Stimulated activated naive CD4-positive, alpha-beta T cell (primary cell): ENCODE results near the gene MMP25.
"Not testable (repeated sequence)": the region's sequence is repeated elsewhere in the genome, so short reads cannot be mapped to it uniquely, and the experiment has no call there.

Experiments
- DNase-seq, 6 experiments: peaks; one replicate each; lab custom pipeline; 2025; lab: John Stamatoyannopoulos, UW

Gene MMP25

DNA sequence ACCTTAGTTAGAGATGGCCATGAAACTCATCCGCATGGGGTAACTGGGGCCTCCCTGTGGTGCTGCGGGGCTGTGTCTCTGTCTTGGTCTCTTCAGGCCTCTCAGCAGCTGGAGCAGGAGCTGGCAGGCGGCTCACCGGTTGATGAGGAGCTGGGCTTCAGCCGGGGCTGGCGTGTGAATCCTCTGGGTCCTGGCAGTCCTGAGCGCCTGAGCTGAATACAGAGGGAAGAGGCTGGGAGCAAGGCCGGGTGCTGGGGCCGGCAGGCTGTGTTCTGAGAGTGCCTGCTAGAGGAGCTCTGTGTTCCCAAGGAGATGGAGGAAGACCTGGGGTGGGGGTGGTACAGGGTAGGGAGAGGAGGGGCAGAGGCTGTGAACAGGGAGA is 9.4 kb downstream of the MMP25 start:
- DNase-seq: not testable (repeated sequence)

DNA sequence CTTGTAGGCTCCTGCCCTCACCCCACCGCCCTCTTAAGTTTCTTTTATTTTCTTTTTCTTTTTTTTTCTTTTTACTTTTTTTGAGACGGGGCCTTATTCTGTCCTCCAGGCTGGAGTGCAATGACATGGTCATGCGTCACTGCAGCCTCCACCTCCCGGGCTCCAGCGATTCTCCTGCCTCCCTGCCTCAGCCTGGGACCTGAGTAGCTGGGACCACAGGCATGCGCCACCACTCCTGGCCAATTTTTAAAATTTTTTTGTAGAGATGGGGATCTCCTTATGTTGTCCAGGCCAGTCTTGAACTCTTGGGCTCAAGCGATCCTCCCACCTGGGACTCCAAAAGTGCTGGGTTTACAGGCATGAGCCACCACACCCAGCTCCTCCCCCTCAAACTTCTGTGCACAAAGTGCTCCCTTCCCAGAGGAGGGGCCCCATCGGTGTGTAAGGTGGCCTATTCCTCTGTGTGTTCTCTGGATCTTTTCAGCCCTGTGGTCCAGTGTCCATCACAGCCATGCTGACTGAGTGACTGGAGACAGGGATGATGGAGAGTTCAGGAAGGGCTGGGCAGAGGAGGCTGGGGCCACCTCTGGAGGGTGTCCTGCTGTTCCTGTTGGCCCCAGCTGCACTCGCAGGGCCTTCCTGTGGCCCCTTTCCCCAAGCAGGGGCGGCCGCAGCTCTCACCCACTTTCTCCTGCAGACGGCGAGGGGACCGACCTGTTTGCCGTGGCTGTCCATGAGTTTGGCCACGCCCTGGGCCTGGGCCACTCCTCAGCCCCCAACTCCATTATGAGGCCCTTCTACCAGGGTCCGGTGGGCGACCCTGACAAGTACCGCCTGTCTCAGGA is 10.2 kb downstream of the MMP25 start:
- no peak for DNase-seq

DNA sequence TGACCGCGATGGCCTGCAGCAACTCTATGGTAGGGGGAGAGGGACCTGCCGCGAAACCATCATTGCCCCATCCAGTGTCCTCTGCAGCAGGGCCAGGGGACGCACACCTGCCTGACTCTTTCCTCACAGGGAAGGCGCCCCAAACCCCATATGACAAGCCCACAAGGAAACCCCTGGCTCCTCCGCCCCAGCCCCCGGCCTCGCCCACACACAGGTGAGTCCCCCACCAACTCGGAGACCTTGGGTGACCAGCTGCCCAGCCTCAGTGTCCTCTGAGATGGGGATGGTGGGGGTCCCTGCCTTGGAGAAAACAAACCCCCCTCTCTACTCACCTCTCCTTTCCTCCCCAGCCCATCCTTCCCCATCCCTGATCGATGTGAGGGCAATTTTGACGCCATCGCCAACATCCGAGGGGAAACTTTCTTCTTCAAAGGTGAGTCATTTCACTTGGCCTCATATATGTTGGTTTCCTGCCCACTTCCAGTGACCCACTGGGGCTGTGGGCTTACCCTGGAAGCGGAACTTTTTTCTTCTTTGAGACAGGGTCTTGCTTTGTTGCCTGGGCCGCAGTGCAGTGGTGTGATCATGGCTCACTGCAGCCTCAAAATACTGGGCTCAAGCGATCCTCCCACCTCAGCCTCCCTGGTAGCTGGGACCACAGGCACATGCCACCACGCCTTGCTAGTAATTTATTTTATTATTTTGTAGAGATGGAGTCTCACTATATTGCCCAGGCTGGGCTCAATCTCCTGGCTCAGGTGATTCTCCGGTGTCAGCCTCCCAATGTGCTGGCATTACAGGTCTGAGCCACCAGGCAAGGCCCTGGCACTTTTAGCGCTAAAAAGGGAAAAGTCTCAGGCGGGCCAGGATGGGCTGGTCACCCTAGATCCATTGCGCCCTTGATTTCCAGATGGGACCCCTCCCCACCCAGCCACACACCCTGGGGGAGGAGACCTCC is 11.1 kb downstream of the MMP25 start:
- DNase-seq: no peak

DNA sequence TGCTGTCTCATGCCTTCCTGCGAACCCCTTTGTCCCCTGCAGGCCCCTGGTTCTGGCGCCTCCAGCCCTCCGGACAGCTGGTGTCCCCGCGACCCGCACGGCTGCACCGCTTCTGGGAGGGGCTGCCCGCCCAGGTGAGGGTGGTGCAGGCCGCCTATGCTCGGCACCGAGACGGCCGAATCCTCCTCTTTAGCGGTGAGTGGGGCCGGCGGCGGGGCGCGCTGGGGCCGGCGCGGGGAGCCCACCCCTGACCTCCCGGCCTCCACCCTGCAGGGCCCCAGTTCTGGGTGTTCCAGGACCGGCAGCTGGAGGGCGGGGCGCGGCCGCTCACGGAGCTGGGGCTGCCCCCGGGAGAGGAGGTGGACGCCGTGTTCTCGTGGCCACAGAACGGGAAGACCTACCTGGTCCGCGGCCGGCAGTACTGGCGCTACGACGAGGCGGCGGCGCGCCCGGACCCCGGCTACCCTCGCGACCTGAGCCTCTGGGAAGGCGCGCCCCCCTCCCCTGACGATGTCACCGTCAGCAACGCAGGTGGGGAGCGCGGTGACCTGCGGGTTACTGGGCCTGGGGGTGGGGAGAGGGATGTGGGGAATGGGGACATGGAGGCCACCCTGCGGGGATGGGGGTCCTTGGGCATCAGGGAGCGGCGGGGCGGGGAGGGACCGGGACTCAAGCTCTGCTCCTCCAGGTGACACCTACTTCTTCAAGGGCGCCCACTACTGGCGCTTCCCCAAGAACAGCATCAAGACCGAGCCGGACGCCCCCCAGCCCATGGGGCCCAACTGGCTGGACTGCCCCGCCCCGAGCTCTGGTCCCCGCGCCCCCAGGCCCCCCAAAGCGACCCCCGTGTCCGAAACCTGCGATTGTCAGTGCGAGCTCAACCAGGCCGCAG is 12.0 kb downstream of the MMP25 start:
- DNase-seq: peak in 5 of 6 experiments; percentile 24 to 52 (median 49)

DNA sequence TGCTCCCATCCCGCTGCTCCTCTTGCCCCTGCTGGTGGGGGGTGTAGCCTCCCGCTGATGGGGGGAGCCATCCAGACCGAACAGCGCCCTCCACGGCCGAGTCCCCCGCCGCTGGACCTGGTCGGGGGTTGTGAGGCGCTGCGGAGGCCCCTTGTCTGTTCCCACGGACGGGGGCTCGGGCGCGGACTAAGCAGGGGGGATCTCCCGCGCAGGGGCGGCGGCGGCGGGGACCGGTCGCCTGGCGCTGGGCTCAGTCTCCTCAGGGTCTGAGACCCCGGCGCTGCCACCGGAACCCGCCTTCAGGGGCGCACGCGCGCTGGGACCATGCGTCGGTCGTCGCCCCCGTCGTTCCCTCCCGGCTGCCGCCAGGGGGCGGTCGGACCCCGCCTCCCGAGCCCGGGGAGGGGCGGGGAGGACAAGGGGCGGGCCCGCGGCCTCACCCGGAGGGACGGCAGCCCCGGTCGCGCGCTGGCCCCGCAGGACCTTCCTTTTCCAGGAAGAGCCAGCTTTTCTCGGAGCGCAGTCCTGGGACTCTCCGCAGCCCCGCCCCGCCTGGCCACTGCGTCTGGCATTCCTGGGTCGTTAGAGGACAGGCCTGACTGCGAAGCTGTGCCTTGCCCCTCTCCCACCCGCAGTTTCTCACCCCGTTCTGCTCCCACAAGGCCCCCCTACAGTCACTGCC is 12.8 kb downstream of the MMP25 start:
- DNase-seq: peak; percentile 68 to 89 (median 80)

DNA sequence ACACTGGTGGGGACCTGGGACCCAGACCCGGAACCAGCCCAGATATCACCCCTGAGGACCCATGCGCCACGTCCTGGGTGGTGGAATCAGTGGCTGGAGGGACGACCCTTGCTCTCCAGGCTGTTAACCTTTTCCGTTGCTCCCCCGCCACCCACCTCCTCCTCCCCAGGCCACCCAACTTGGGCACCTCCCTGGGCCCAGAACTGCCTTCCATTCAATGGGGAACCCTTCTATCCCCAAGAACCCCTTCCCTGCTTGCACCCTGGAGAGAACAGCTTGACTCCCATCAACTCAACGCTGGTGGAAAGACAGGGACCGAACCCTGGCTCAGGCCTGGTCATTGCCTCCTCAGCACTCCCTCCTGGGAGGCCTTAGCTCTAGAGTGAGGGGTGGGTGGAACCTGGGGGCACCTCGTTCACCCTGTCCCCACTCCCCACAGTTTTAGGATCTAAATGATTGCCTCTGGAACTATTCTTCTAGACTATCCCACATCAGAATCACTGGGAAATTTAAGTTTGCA is 13.4 kb downstream of the MMP25 start:
- DNase-seq: no peak

DNA sequence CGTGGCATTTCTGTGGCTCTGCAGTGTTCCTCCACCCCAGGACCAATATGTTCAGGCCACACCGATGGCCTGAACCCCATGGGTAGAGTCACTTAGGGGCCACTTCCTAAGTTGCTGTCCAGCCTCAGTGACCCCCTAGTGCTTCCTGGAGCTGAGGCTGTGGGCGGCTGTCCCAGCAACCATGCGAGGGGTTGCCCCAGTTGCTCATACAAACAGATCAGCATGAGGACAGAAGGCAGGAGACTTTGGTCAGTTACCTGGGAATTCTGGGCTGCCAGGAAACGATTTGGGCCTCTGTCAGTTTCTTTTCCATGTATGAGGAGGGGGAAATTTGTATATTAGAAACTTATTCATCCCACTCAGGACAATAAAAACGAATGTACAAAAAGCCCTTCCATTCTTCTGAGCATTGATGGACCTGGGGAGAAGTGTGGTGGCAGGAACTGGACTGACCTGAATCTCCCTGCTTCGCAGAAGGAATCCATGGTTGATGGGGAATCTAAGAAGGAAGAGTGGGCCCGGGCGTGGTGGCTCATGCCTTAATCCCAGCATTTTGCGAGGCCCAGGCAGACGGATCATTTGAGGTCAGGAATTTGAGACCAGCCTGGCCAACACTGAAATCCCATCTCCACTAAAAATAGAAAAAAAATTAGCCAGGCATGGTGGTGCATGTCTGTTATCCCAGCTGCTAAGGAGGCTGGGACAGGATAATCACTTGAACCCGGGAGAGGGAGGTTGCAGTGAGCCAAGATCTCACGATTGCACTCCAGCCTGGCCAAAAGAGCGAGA is 14.2 kb downstream of the MMP25 start:
- no peak for DNase-seq

DNA sequence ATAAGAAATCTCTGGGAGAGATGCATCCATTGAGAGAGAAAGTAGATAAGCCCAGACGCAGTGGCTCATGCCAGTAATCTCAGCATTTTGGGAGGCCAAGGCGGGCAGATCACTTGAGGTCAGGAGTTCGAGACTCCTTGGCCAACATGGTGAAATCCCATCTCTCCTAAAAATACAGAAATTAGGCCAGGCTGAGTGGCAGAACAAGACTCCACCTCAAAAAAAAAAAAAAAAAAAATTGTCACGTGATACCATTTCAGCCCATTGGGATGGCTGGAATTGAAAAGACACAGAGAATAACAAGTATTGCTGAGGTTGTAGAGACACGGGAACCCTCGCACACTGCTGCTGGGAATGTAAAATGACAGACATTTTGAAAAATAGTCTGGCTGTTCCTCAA is 16.2 kb downstream of the MMP25 start:
- DNase-seq: no peak

DNA sequence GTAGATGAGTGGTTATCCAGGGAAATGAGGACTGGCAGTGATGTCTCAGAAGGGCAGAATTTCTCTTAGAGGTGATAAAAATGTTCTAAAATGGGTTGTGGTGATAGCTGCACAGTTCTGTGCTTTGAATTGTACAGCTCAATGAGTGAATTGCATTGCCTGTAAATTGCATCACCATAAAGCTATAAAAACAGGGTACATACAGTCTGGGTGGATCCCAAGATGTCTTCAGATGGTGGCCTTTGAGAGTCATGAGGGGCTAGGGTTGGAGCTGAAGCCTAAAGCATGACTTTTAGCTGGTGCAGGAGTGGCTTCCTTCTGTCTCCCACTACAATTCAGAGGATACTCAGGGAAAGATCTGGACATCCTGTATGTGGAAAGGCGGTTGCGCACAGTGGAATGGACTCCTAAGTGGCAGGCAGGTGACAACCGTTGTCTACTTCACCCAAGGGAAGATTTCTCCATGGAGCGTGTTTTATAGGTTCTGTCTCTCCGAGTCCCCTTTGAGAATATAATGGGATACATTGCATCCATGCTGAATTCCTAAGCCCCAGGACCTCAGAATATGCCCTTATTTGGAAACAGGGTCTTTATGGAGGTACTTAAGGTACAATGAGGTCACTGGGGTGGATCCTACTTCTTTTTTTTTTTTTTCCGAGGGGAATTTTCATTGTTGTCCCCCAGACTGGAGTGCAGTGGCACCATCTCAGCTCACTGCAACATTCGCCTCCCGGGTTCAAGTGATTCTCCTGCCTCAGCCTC is 17.4 kb downstream of the MMP25 start:
- no peak for DNase-seq

DNA sequence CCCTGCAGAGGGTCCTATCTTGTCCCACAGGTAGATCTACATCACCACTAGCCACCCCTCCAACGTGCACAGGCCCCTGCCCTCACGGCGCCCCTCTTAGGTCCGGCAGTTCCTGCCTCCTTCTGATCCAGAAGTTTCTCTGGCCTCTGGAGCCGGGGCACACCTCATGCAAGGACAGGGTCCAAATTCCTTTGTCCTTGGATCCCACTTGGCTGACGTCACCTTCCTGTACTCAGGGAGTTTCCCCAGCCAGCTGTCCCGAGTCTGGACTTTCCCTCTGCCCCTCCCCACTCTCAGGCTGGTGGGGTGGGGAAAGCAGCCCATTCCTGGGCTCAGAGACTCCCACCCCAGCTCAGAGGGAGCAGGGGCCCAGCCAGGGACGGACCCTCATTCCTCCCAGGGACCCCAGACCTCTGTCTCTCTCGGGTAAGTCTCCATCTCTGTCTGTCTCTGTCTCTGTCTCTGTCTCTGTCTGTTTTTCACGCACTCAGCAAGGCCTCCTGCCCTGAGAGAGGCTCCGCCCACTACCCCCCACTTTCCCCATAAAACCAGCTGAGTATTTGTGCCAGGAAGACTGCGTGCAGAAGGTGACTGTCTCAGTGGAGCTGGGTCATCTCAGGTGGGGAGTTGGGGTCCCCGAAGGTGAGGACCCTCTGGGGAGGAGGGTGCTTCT is 18.8 kb downstream of the MMP25 start, which contains the start of gene IL32:
TSS of gene IL32 (plus strand) at position 572 of the 673 bp plus-strand sequence. CDS start 172 bp downstream, outside the sequence.
- DNase-seq: peak; percentile 42 to 66 (median 57)

DNA sequence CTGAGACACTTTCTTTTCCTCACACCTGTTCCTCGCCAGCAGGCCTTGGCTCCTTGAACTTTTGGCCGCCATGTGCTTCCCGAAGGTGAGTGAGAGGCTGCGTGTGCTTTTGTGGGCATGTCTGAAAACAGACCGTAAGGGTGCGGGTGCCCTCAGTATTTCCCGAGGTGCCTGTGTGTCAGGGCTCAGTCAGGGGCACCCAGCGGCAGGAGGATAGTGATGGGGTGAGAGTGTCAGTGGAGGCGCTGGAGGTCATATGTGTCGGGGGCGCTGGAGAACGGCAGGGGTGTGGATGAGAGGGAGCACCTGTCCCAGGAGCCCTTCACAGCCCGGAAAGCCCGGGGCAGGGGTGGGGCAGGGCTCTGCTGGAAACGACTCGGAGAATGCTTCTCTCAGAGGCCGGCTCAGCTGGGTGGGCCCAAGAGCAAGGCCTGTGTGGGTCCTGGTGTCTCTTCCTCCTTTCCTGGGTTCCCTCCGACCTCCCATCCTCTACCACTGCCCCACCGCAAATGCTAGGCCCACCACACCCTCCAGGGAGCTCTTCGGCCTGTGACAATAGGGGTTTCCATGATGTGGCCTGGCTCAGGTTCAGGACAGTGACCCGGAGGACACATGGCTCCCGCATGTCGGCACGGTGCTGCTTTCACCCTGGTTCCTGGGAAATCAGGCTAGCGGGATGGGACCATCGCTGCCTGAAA is 19.5 kb downstream of the MMP25 start:
- DNase-seq: peak in 4 of 6 experiments; percentile 18 to 66 (median 52)

DNA sequence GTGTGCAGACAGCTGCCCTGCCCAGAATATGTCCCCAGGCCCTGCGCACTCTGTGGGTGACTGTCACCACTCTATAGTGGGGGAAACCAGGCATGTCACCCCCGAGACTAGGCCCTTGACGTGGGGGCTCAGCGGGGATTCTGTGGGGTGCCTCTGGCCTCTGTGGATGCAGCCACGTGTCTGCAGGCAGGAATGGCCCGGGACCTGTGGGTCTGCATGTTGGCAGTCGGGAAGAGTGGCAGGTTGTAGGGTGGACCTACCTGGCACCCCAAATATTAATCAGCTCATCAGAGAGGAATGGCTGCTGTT is 20.0 kb downstream of the MMP25 start:
- DNase-seq: no peak

DNA sequence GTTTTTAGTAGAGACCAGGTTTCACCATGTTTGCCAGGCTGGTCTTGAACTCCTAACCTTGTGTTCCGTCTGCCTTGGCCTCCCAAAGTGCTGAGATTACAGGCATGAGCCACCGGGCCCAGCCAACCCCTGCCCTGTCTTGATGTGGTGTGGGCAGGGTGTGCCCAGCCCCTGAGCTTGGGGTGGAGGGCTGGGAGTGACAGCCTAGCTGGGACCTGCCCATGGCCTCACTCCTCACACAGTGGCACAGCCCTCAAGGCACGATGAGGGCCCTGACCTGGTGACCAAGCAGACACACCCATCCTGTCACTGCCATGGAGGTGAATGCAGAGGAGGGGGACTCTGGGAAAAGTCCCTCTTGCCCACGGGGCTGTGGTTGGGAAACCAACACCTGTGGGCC is 22.1 kb downstream of the MMP25 start:
- no peak for DNase-seq

DNA sequence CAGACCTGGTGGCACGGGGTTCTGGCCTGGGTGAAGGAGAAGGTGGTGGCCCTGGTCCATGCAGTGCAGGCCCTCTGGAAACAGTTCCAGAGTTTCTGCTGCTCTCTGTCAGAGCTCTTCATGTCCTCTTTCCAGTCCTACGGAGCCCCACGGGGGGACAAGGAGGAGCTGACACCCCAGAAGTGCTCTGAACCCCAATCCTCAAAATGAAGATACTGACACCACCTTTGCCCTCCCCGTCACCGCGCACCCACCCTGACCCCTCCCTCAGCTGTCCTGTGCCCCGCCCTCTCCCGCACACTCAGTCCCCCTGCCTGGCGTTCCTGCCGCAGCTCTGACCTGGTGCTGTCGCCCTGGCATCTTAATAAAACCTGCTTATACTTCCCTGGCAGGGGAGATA is 22.8 kb downstream of the MMP25 start:
- DNase-seq: not testable (repeated sequence)

DNA sequence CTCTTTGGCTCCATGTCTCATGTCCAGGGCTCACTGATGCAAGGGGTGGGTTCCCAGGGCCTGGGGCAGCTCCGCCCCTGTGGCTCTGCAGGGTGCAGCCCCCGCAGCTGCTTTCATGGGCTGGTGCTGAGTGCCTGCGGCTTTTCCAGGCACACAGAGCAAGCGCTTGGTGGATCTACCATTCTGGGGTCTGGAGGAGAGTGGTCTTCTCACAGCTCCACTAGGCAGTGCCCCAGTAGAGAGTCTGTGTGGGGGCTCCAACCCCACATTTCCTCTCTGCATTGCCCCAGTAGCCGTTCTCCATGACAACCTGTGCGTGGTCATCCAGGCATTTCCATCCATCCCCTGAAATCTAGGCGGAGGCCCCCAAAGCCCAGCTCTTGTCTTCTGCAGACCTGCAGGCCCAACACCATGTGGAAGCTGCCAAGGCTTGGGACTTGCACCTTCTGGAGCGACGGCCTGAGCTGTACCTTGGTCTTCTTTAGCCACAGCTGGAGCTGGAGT is 24.3 kb downstream of the MMP25 start:
- DNase-seq: no peak

DNA sequence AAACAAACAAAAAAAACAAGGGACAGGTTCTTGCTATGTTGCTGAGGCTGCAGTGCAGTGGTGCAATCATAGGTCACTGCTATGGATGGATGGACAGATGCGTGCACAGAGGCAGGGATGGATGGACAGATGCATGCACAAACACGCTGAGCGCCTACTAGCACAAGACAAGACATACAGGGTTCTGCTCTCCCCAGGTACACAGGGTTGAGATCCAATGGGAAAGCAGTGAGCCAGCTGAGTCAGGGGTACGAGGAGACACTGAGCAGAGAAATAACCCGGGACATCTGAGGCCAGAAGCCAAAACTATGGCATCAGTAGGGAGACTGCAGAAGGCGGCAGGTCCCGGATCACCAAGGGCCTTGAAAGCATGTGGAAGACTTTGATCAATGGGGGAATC is 25.3 kb downstream of the MMP25 start:
- DNase-seq: no peak

DNA sequence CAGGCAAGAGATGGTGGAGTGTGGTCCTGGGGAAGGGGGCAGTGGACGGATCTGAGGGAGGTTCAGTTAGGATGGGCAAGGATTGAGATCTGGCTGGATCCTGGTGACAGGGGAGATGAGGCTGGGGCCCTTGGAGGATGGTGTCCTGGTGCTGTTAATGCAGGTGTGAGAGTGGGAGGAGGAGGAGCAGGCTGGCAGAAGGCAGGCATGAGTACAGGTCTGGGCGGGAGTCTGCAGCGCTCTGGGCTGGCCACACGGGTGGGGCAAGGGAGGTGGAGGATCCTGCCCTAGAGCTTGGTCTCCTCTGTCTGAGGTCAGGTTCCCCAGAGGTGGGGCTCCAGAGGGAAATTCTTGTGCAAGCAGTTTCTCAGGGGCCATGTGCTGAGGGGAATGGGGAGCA is 25.8 kb downstream of the MMP25 start:
- DNase-seq: not testable (repeated sequence)
